Endothelial cell of umbilical vein (primary cell): ENCODE measurements around the gene TPMT. TPM values are rescaled to one million over a fixed set of nuclear protein-coding genes. Genes with fewer than 3 reads are reported as not detected.

ENCODE experiments used
- BruUV-seq: library from RNA; stranded (reverse); fragments of 400-500 nt; replicated peaks from 2 replicates; lab custom pipeline; 2021; lab: Mats Ljungman, UMichigan
- CTCF ChIA-PET: fragments of 300-600, 350-600 bp; sonication (Branson Sonifier 250); formaldehyde crosslinking; loops from one replicate; lab custom pipeline; 2021; ENCODE audit warnings: antibody characterized with exemption, inconsistent platforms; lab: Charles Lee
- POLR2A ChIA-PET: fragments of 300-600, 350-600 bp; sonication (Branson Sonifier 250); formaldehyde crosslinking; loops from one replicate; lab custom pipeline; 2021; ENCODE audit warnings: antibody characterized with exemption, inconsistent platforms; lab: Charles Lee
- DNase-seq: peaks from one replicate; pipeline ENCODE4 v3.0.0-alpha.2; 2011; ENCODE audit warnings: low read depth, low spot score
- FAIRE-seq: peaks from 2 replicates; lab custom pipeline; 2011; peaks lifted over from hg19 to GRCh38; lab: Jason Lieb, UNC
- H2AFZ ChIP-seq: 2 replicates; pipeline ENCODE4 v1.6.0; 2012; ENCODE audit warnings: low read depth, low read length, control low read depth, inconsistent platforms
- H3K27ac ChIP-seq: 2 replicates; pipeline ENCODE4 v1.5.1; 2011; ENCODE audit warnings: low read depth, mild to moderate bottlenecking, control low read depth, low read length, moderate library complexity; ENCODE audit not compliant: insufficient read depth
- H3K27me3 ChIP-seq, 2 experiments: 2 replicates each; pipeline versions ENCODE4 v1.6.0 to v1.6.1; 2011; ENCODE audit warnings: low read length in 2 of 2, mixed read lengths in 1 of 2; ENCODE audit not compliant: control insufficient read depth in 2 of 2, insufficient read depth in 2 of 2
- H3K36me3 ChIP-seq, 2 experiments: 2 replicates in 1 of 2; 3 replicates in 1 of 2; pipeline ENCODE4 v1.5.1; 2011; ENCODE audit warnings: low read length in 2 of 2, mild to moderate bottlenecking in 1 of 2, moderate library complexity in 1 of 2; ENCODE audit not compliant: control insufficient read depth in 2 of 2, insufficient read depth in 2 of 2; ENCODE audit errors: extremely low read depth in 1 of 2
- H3K4me1 ChIP-seq: 3 replicates; pipeline ENCODE4 v1.5.1; 2011; ENCODE audit warnings: mild to moderate bottlenecking, low read length; ENCODE audit not compliant: control insufficient read depth, insufficient read depth; ENCODE audit errors: extremely low read depth
- H3K4me2 ChIP-seq: 2 replicates; pipeline ENCODE4 v1.6.1; 2011; ENCODE audit warnings: low read length, control low read depth, mixed read lengths; ENCODE audit not compliant: insufficient read depth
- H3K4me3 ChIP-seq, 3 experiments: fragments of 200-600 bp in 1 of 3; sonication (generic), shearing (Covaris generic) in 1 of 3; replicated peaks in 1 of 3; 2 replicates each; pipeline ENCODE4 v1.5.1; 2011 to 2016; ENCODE audit warnings: control low read depth in 3 of 3, low read length in 3 of 3, mild to moderate bottlenecking in 2 of 3, inconsistent platforms in 1 of 3, low read depth in 1 of 3, moderate library complexity in 1 of 3; ENCODE audit not compliant: insufficient read depth in 1 of 3
- H3K79me2 ChIP-seq: 2 replicates; pipeline ENCODE4 v1.6.0; 2012; ENCODE audit warnings: low read length, inconsistent platforms; ENCODE audit not compliant: control insufficient read depth, insufficient read depth
- H3K9ac ChIP-seq: replicated peaks from 2 replicates; pipeline ENCODE3; 2011; ENCODE audit warnings: low read length, control low read depth; ENCODE audit not compliant: insufficient read depth; ENCODE audit errors: extremely low read depth
- H3K9me1 ChIP-seq: replicated peaks from 3 replicates; pipeline ENCODE4 v1.6.0; 2011; ENCODE audit warnings: mild to moderate bottlenecking, low read length; ENCODE audit not compliant: control insufficient read depth, insufficient read depth; ENCODE audit errors: extremely low read depth
- H3K9me3 ChIP-seq: replicated peaks from 2 replicates; pipeline ENCODE4 v1.5.1; 2012; ENCODE audit warnings: low read length, inconsistent platforms; ENCODE audit not compliant: control insufficient read depth, insufficient read depth
- H4K20me1 ChIP-seq: replicated peaks from 2 replicates; pipeline ENCODE3; 2011; ENCODE audit warnings: mild to moderate bottlenecking, low read length; ENCODE audit not compliant: control insufficient read depth, insufficient read depth; ENCODE audit errors: extremely low read depth
- CTCF ChIP-seq, 2 donors: IDR thresholded peaks; 1 replicate in 1 of 2; 2 replicates in 1 of 2; pipeline ENCODE4 v1.5.1; 2011; ENCODE audit warnings: low read length in 2 of 2, mild to moderate bottlenecking in 2 of 2, moderate library complexity in 2 of 2, control low read depth in 1 of 2, inconsistent platforms in 1 of 2, low read depth in 1 of 2; ENCODE audit not compliant: insufficient read depth in 1 of 2; ENCODE audit errors: extremely low read depth in 1 of 2
- EZH2 ChIP-seq: IDR thresholded peaks from 2 replicates; pipeline ENCODE4 v1.6.1; 2012; ENCODE audit warnings: borderline replicate concordance, low read depth, mild to moderate bottlenecking, moderate library complexity, low read length, inconsistent platforms; ENCODE audit not compliant: severe bottlenecking
- FOS ChIP-seq: IDR thresholded peaks from 2 replicates; pipeline ENCODE4 v1.6.1; 2011; ENCODE audit warnings: mild to moderate bottlenecking, low read length, moderate library complexity, borderline replicate concordance; ENCODE audit not compliant: insufficient read depth
- GATA2 ChIP-seq: IDR thresholded peaks from 2 replicates; pipeline ENCODE4 v1.7.0; 2011; ENCODE audit warnings: low read depth, mild to moderate bottlenecking, moderate library complexity, mixed read lengths, low read length; ENCODE audit not compliant: insufficient read length, insufficient read depth
- JUN ChIP-seq: IDR thresholded peaks from 2 replicates; pipeline ENCODE4 v1.6.1; 2011; ENCODE audit warnings: borderline replicate concordance, low read depth; ENCODE audit not compliant: insufficient read length, insufficient read depth
- MAX ChIP-seq: IDR thresholded peaks from 2 replicates; pipeline ENCODE4 v1.6.1; 2011; ENCODE audit not compliant: insufficient read depth, insufficient read length
- MYC ChIP-seq: IDR thresholded peaks from one replicate; pipeline ENCODE4 v1.6.1; 2011; ENCODE audit warnings: mild to moderate bottlenecking, low read depth, low read length
- POLR2A ChIP-seq: IDR thresholded peaks from 2 replicates; pipeline ENCODE4 v1.6.1; 2012; ENCODE audit warnings: low read depth, mild to moderate bottlenecking, control low read depth, low read length
- POLR2AphosphoS5 ChIP-seq: IDR thresholded peaks from 2 replicates; pipeline ENCODE4 v1.6.1; 2012; ENCODE audit warnings: low read depth, mild to moderate bottlenecking, control low read depth, low read length, moderate library complexity; ENCODE audit not compliant: insufficient read depth
- dilution Hi-C: fragments of 300-500 bp; cut with MboI; formaldehyde crosslinking; loops from one replicate; pipeline ENCODE4 v1.15.0; 2019; ENCODE audit warnings: low sequenced_read_pairs; ENCODE audit not compliant: extremely low pct_ligation_motif_present
- intact Hi-C: fragments of 100-400 bp; cut with micrococcal nuclease; formaldehyde crosslinking; loops from one replicate; pipeline ENCODE4 v1.10.0; 2022
- polyA plus RNA-seq, 4 experiments: library from polyadenylated mRNA; depleted of rRNA in 3 of 4; stranded (reverse) in 3 of 4; unstranded in 1 of 4; fragments of >200 nt; gene quantifications; 2 replicates each; pipeline versions ENCODE4 v1.2.1 to v1.2.3, GENCODE V29; 2011 to 2012; ENCODE audit warnings: missing spikeins in 1 of 4
- total RNA-seq: library from RNA; stranded (reverse); gene quantifications from 2 replicates; pipeline ENCODE4 v1.2.3, GENCODE V29; 2021

The TPMT gene
- total and polyA plus RNA-seq, 2 donors (not counting 3 experiments of a cell fraction or from before 2014, with no cell fraction given) = 6.5 to 11.1 TPM

- no peak overlapping the region for H3K4me3 ChIP-seq
- H3K27me3 ChIP-seq = no peaks in the 10 kb centered on the region
- H3K27ac ChIP-seq = no peak overlapping the region
- H4K20me1 ChIP-seq = no peaks in the 10 kb centered on the region
- DNase-seq (no peak), FAIRE-seq (no peak)
- POLR2A ChIA-PET = interaction anchor here (0.7 kb wide), 1 partner anchor 18 kb away, joined by 4 read pairs; no protein-coding TSS in a partner anchor
- H3K9ac ChIP-seq = no peak overlapping the region
- dilution Hi-C loops = no loop called here
- no peaks in the 10 kb centered on the region for H3K79me2 ChIP-seq
- no peak overlapping the region for H2AFZ ChIP-seq
- no peak overlapping the region for H3K4me2 ChIP-seq
- no peak for TF ChIP-seq CTCF (IDR thresholded peaks at IDR 0.05; ENCODE audit: extremely low read depth in 1 of 2, insufficient read depth in 1 of 2, low read depth in 1 of 2, low read length in 2 of 2)
- TF ChIP-seq MYC = no peak
- TF ChIP-seq POLR2A = no peak
- no peak for TF ChIP-seq GATA2
- no peak for TF ChIP-seq MAX
- no peak for TF ChIP-seq POLR2AphosphoS5
- no peak for TF ChIP-seq FOS
- no peak for TF ChIP-seq EZH2
- no peak for TF ChIP-seq JUN
- peaks cover 4% of the 10 kb centered on the region for H3K4me1 ChIP-seq
- CTCF ChIA-PET = no interaction called here
- H3K9me1 ChIP-seq = no peaks in the 10 kb centered on the region
- no peaks in the 10 kb centered on the region for H3K36me3 ChIP-seq
- H3K9me3 ChIP-seq = no peaks in the 10 kb centered on the region
- no TSS peak for BruUV-seq
- intact Hi-C loops = no loop called here
Measured at GRCh38 chr6:18117136-18117535, 37.7 kb downstream of the TPMT start.
